WTC11 (cell line): ENCODE data around the gene ATXN7. TPM values are rescaled to one million over a fixed set of nuclear protein-coding genes. Genes with fewer than 3 reads are reported as not detected.

Experiments
- ATAC-seq: fragments of 200-7000 bp; cut with Tn5 transposase; 2 replicates; pipeline ENCODE4 v1.10.0; 2021; ENCODE audit warnings: mild to moderate bottlenecking, moderate library complexity
- CTCF ChIA-PET: fragments of 300-600 bp; sonication (Branson Sonifier 250); formaldehyde crosslinking; loops from one replicate; lab custom pipeline; 2021; ENCODE audit warnings: antibody characterized with exemption; lab: Charles Lee
- POLR2A ChIA-PET: fragments of 350-600 bp; sonication (Branson Sonifier 250); formaldehyde crosslinking; loops from one replicate; lab custom pipeline; 2021; ENCODE audit warnings: antibody characterized with exemption; lab: Charles Lee
- DNase-seq: peaks from one replicate; pipeline ENCODE4 v3.0.0; 2021; ENCODE audit warnings: low spot score
- H3K27ac Mint-ChIP-seq: 2 replicates; pipeline ENCODE4 v1.8.0; 2021; ENCODE audit warnings: mixed read lengths
- H3K27me3 Mint-ChIP-seq: 2 replicates; pipeline ENCODE4 v1.8.0; 2021; ENCODE audit warnings: low read depth, mild to moderate bottlenecking, moderate library complexity, mixed read lengths
- H3K36me3 Mint-ChIP-seq: 2 replicates; pipeline ENCODE4 v1.8.0; 2021; ENCODE audit warnings: mixed read lengths
- H3K4me1 Mint-ChIP-seq: 2 replicates; pipeline ENCODE4 v1.8.0; 2022; ENCODE audit warnings: mixed read lengths
- H3K4me3 Mint-ChIP-seq: 2 replicates; pipeline ENCODE4 v1.8.0; 2021; ENCODE audit warnings: mild to moderate bottlenecking, moderate library complexity, mixed read lengths
- H3K9me3 Mint-ChIP-seq: 2 replicates; pipeline ENCODE4 v1.8.0; 2021; ENCODE audit warnings: mixed read lengths
- ATF2 ChIP-seq: sonication (generic); formaldehyde crosslinking; IDR thresholded peaks from 2 replicates; pipeline ENCODE4 v1.8.1; 2022; ENCODE audit warnings: low read depth, missing genetic modification reagents, borderline replicate concordance
- CBFB ChIP-seq: sonication (generic); formaldehyde crosslinking; IDR thresholded peaks from 2 replicates; pipeline ENCODE4 v1.8.1; 2022; ENCODE audit warnings: mild to moderate bottlenecking, low read depth, missing genetic modification reagents
- CDX4 ChIP-seq: fragments of 250-450 bp; sonication (Bioruptor Pico); IDR thresholded peaks from 2 replicates; pipeline ENCODE4 v1.9.0; 2021; ENCODE audit warnings: moderate library complexity, mild to moderate bottlenecking, inconsistent platforms, borderline replicate concordance
- CTCF ChIP-seq: fragments of 200-600 bp; IDR thresholded peaks from 2 replicates; pipeline ENCODE4 v1.8.0; 2022; ENCODE audit warnings: antibody characterized with exemption
- E2F4 ChIP-seq: sonication (generic); formaldehyde crosslinking; IDR thresholded peaks from 2 replicates; pipeline ENCODE4 v1.8.1; 2022; ENCODE audit warnings: low read depth, mild to moderate bottlenecking, moderate library complexity, missing genetic modification reagents, borderline replicate concordance
- E2F5 ChIP-seq: sonication (generic); formaldehyde crosslinking; IDR thresholded peaks from 2 replicates; pipeline ENCODE4 v1.8.1; 2022; ENCODE audit warnings: mild to moderate bottlenecking, moderate library complexity, missing genetic modification reagents
- ERG ChIP-seq: fragments of 250-450 bp; sonication (Bioruptor Pico); IDR thresholded peaks from 2 replicates; pipeline ENCODE4 v1.8.0; 2021; ENCODE audit warnings: mild to moderate bottlenecking
- FOXK1 ChIP-seq: sonication (generic); formaldehyde crosslinking; IDR thresholded peaks from 2 replicates; pipeline ENCODE4 v1.8.0; 2022; ENCODE audit warnings: mild to moderate bottlenecking, moderate library complexity, missing genetic modification reagents
- GRHL2 ChIP-seq: fragments of 250-450 bp; sonication (Bioruptor Pico); IDR thresholded peaks from 2 replicates; pipeline ENCODE4 v1.8.0; 2022; ENCODE audit warnings: mild to moderate bottlenecking, moderate library complexity; ENCODE audit not compliant: insufficient replicate concordance, severe bottlenecking
- KAT7 ChIP-seq: sonication (generic); formaldehyde crosslinking; IDR thresholded peaks from 2 replicates; pipeline ENCODE4 v1.8.1; 2023; ENCODE audit warnings: missing genetic modification reagents, mild to moderate bottlenecking, borderline replicate concordance
- NR3C1 ChIP-seq: sonication (generic); formaldehyde crosslinking; conservative IDR thresholded peaks from 2 replicates; pipeline ENCODE4 v1.8.1; 2023; ENCODE audit warnings: low read depth, mild to moderate bottlenecking, missing genetic modification reagents
- OVOL2 ChIP-seq: fragments of 250-450 bp; sonication (Bioruptor Pico); IDR thresholded peaks from 2 replicates; pipeline ENCODE4 v1.9.0; 2021; ENCODE audit warnings: mild to moderate bottlenecking, borderline replicate concordance
- PREB ChIP-seq: sonication (generic); formaldehyde crosslinking; IDR thresholded peaks from 2 replicates; pipeline ENCODE4 v1.8.1; 2022; ENCODE audit warnings: mild to moderate bottlenecking, missing genetic modification reagents, moderate library complexity, borderline replicate concordance
- RELA ChIP-seq: sonication (generic); formaldehyde crosslinking; IDR thresholded peaks from 2 replicates; pipeline ENCODE4 v1.8.1; 2022; ENCODE audit warnings: missing genetic modification reagents, mild to moderate bottlenecking, borderline replicate concordance
- TCF7 ChIP-seq: sonication (generic); formaldehyde crosslinking; IDR thresholded peaks from 2 replicates; pipeline ENCODE4 v1.8.0; 2022; ENCODE audit warnings: mild to moderate bottlenecking, low read depth, missing genetic modification reagents, moderate library complexity
- ZBTB21 ChIP-seq: sonication (generic); formaldehyde crosslinking; IDR thresholded peaks from 2 replicates; pipeline ENCODE4 v1.8.1; 2023; ENCODE audit warnings: mild to moderate bottlenecking, missing genetic modification reagents, borderline replicate concordance
- ZNF232 ChIP-seq: sonication (generic); formaldehyde crosslinking; IDR thresholded peaks from 2 replicates; pipeline ENCODE4 v1.8.0; 2022; ENCODE audit warnings: mild to moderate bottlenecking, missing genetic modification reagents
- total RNA-seq: library from RNA; stranded (reverse); gene quantifications from 3 replicates; pipeline ENCODE4 v1.2.3, GENCODE V29; 2021

ATXN7 gene
- total RNA-seq, 1 experiment from 2014 or later, result 11.7 TPM

GRCh38 chr3:63875510-63875909 is 11.8 kb downstream of the ATXN7 start:
- DNase-seq, result no peak
- H3K4me1 Mint-ChIP-seq, result peaks cover 31% of the 10 kb centered on the region
- no peaks in the 10 kb centered on the region for H3K9me3 Mint-ChIP-seq
- ChIA-PET POLR2A (no interaction called here), CTCF (no interaction called here)
- H3K36me3 Mint-ChIP-seq, result no peaks in the 10 kb centered on the region
- TF ChIP-seq PREB, result no peak
- no peak for TF ChIP-seq RELA (CRISPR knock-in tag)
- TF ChIP-seq E2F5, result no peak
- TF ChIP-seq ZBTB21 (CRISPR knock-in tag), result no peak
- TF ChIP-seq NR3C1 (CRISPR knock-in tag), result no peak
- TF ChIP-seq GRHL2 (CRISPR knock-in tag), result no peak
- no peak for TF ChIP-seq TCF7
- TF ChIP-seq KAT7, result no peak
- no peak for TF ChIP-seq ZNF232
- TF ChIP-seq ATF2 (CRISPR knock-in tag), result no peak
- H3K27ac Mint-ChIP-seq, result 0 out of 2 replicates have a peak overlapping the region, but pooled peaks have one; percentile 12
- H3K27me3 Mint-ChIP-seq, result no peaks in the 10 kb centered on the region
- no peak for ATAC-seq
- no peak overlapping the region for H3K4me3 Mint-ChIP-seq

GRCh38 chr3:63876260-63876659 is 12.6 kb downstream of the ATXN7 start:
- no peaks in the 10 kb centered on the region for H3K36me3 Mint-ChIP-seq
- H3K27ac Mint-ChIP-seq, result no peak overlapping the region
- ATAC-seq, result no peak
- no peak for DNase-seq
- no peaks in the 10 kb centered on the region for H3K27me3 Mint-ChIP-seq
- TF ChIP-seq FOXK1, result no peak
- TF ChIP-seq CDX4 (CRISPR knock-in tag), result no peak
- TF ChIP-seq CTCF, result no peak
- TF ChIP-seq E2F4, result no peak
- no peak for TF ChIP-seq ERG
- no peak for TF ChIP-seq CBFB (CRISPR knock-in tag)
- no peak for TF ChIP-seq OVOL2 (CRISPR knock-in tag)
- no peaks in the 10 kb centered on the region for H3K9me3 Mint-ChIP-seq
- peaks cover 26% of the 10 kb centered on the region for H3K4me1 Mint-ChIP-seq
- H3K4me3 Mint-ChIP-seq, result no peak overlapping the region
- CTCF ChIA-PET, result interaction anchor here (1.3 kb wide), 1 partner anchor 19 kb away, joined by 3 read pairs; no protein-coding TSS in a partner anchor
- POLR2A ChIA-PET, result interaction anchor here (0.7 kb wide), 1 partner anchor 22 kb away, joined by 3 read pairs; no protein-coding TSS in a partner anchor
